HCT116 (cell line): ENCODE data around the gene TEX101. TPM values are rescaled to one million over a fixed set of nuclear protein-coding genes. Genes with fewer than 3 reads are reported as not detected.

Source experiments
- ATAC-seq: fragments of 200-7000 bp; cut with Tn5 transposase; 2 replicates; pipeline ENCODE4 v1.9.1; 2020; ENCODE audit warnings: mild to moderate bottlenecking, moderate library complexity
- BruUV-seq: library from RNA; stranded (reverse); fragments of 400-500 nt; replicated peaks from 2 replicates; lab custom pipeline; 2021; lab: Mats Ljungman, UMichigan
- CTCF ChIA-PET: fragments of 300-600 bp; sonication (Branson Sonifier 250); formaldehyde crosslinking; loops from one replicate; lab custom pipeline; 2021; ENCODE audit warnings: antibody characterized with exemption; lab: Charles Lee
- POLR2A ChIA-PET: fragments of 300-600, 350-600 bp; sonication (Branson Sonifier 250); formaldehyde crosslinking; loops from one replicate; lab custom pipeline; 2021; ENCODE audit warnings: antibody characterized with exemption; lab: Charles Lee
- RAD21 ChIA-PET, 2 experiments: fragments of 300-600 bp; sonication (Branson Sonifier 250); formaldehyde crosslinking; loops; one replicate each; lab custom pipeline; 2023; ENCODE audit warnings: low total read pairs in 2 of 2; ENCODE audit not compliant: uncharacterized antibody in 2 of 2, unreplicated experiment in 2 of 2, low non-redundant PET in 1 of 2; lab: Charles Lee
- DNase-seq: peaks from one replicate; pipeline ENCODE4 v3.0.0-alpha.2; 2010; ENCODE audit warnings: low read depth, low spot score
- H2AFZ ChIP-seq: fragments of 200-600 bp; shearing (Covaris generic), sonication (generic); 2 replicates; pipeline ENCODE4 v1.6.1; 2017; ENCODE audit warnings: low read depth, mixed run types, mixed read lengths, antibody characterized with exemption, low read length; ENCODE audit not compliant: poor library complexity, severe bottlenecking
- H3K27ac ChIP-seq: 2 replicates; pipeline ENCODE4 v1.5.1; 2012; ENCODE audit warnings: low read depth, low read length
- H3K27me3 ChIP-seq: fragments of 200-600 bp; sonication (generic); 2 replicates; pipeline ENCODE4 v1.6.1; 2016; ENCODE audit warnings: mixed run types, low read length, mixed read lengths; ENCODE audit not compliant: insufficient read depth
- H3K36me3 ChIP-seq, 2 experiments: fragments of 200-500 bp in 1 of 2; fragments of 200-600 bp in 1 of 2; sonication (Bioruptor generic) in 1 of 2; sonication (generic) in 1 of 2; 2 replicates each; pipeline versions ENCODE4 v1.5.1 to v1.6.1; 2014 to 2016; ENCODE audit warnings: low read length in 2 of 2, inconsistent platforms in 1 of 2, mixed read lengths in 1 of 2, mixed run types in 1 of 2; ENCODE audit not compliant: insufficient read depth in 2 of 2, control insufficient read depth in 1 of 2
- H3K4me1 ChIP-seq, 2 experiments: fragments of 200-600 bp in 1 of 2; sonication (generic) in 1 of 2; 2 replicates each; pipeline versions ENCODE4 v1.5.1 to v1.6.1; 2012 to 2017; ENCODE audit warnings: low read length in 2 of 2, inconsistent platforms in 1 of 2, mild to moderate bottlenecking in 1 of 2, mixed read lengths in 1 of 2, mixed run types in 1 of 2, moderate library complexity in 1 of 2; ENCODE audit not compliant: insufficient read depth in 2 of 2, control insufficient read depth in 1 of 2
- H3K4me2 ChIP-seq: fragments of 200-600 bp; sonication (generic); 2 replicates; pipeline ENCODE4 v1.6.1; 2017; ENCODE audit warnings: mixed run types, low read length, mixed read lengths
- H3K4me3 ChIP-seq, 2 experiments: fragments of 200-600 bp in 1 of 2; sonication (generic) in 1 of 2; replicated peaks in 1 of 2; 2 replicates each; pipeline ENCODE4 v1.5.1; 2011 to 2016; ENCODE audit warnings: low read length in 2 of 2, control low read depth in 1 of 2, low read depth in 1 of 2, mild to moderate bottlenecking in 1 of 2, mixed read lengths in 1 of 2, mixed run types in 1 of 2
- H3K79me2 ChIP-seq: fragments of 200-600 bp; sonication (generic); 2 replicates; pipeline ENCODE4 v1.6.1; 2017; ENCODE audit warnings: mild to moderate bottlenecking, mixed run types, low read length, moderate library complexity, mixed read lengths; ENCODE audit not compliant: insufficient read depth
- H3K9ac ChIP-seq: fragments of 200-600 bp; sonication (generic); 2 replicates; pipeline ENCODE4 v1.6.1; 2016; ENCODE audit warnings: low read length, mixed read lengths
- H3K9me2 ChIP-seq: fragments of 200-600 bp; sonication (generic), shearing (Covaris generic); 2 replicates; pipeline ENCODE4 v1.6.1; 2017; ENCODE audit warnings: mixed run types, mild to moderate bottlenecking, moderate library complexity; ENCODE audit not compliant: insufficient read depth
- H3K9me3 ChIP-seq, 2 experiments: fragments of 200-500 bp in 1 of 2; fragments of 200-600 bp in 1 of 2; sonication (Bioruptor generic) in 1 of 2; sonication (generic) in 1 of 2; 2 replicates each; pipeline ENCODE4 v1.6.1; 2014 to 2017; ENCODE audit warnings: low read length in 2 of 2, mixed read lengths in 2 of 2, inconsistent platforms in 1 of 2, low read depth in 1 of 2, mild to moderate bottlenecking in 1 of 2, mixed run types in 1 of 2, moderate library complexity in 1 of 2; ENCODE audit not compliant: control insufficient read depth in 1 of 2, insufficient read depth in 1 of 2
- H4K20me1 ChIP-seq: fragments of 200-600 bp; sonication (generic), shearing (Covaris generic); 2 replicates; pipeline ENCODE4 v1.6.1; 2017; ENCODE audit warnings: mixed run types, mild to moderate bottlenecking, moderate library complexity; ENCODE audit not compliant: insufficient read depth
- CBX3 ChIP-seq: IDR thresholded peaks from 2 replicates; pipeline ENCODE4 v1.6.1; 2012; ENCODE audit warnings: low read depth
- CEBPB ChIP-seq: IDR thresholded peaks from 2 replicates; pipeline ENCODE4 v1.6.1; 2012; ENCODE audit warnings: low read depth
- ELF1 ChIP-seq: IDR thresholded peaks from 2 replicates; pipeline ENCODE4 v1.6.1; 2012; ENCODE audit warnings: low read depth, borderline replicate concordance
- EZH2 ChIP-seq: fragments of 200-600 bp; sonication (generic); IDR thresholded peaks from 2 replicates; pipeline ENCODE4 v1.6.1; 2017; ENCODE audit warnings: antibody characterized with exemption, mixed run types
- FOSL1 ChIP-seq: IDR thresholded peaks from 2 replicates; pipeline ENCODE4 v1.6.1; 2012; ENCODE audit warnings: low read depth
- POLR2A ChIP-seq: IDR thresholded peaks from 2 replicates; pipeline ENCODE4 v1.7.0; 2011; ENCODE audit warnings: borderline replicate concordance; ENCODE audit not compliant: insufficient read depth, insufficient read length; ENCODE audit errors: extremely low read depth
- RAD21 ChIP-seq: IDR thresholded peaks from 2 replicates; pipeline ENCODE4 v1.6.1; 2012; ENCODE audit warnings: low read depth, mild to moderate bottlenecking
- SIN3A ChIP-seq: IDR thresholded peaks from 2 replicates; pipeline ENCODE4 v1.6.1; 2012; ENCODE audit warnings: low read depth
- SP1 ChIP-seq: IDR thresholded peaks from 2 replicates; pipeline ENCODE4 v1.6.1; 2012; ENCODE audit warnings: low read depth
- TCF7L2 ChIP-seq: IDR thresholded peaks from 2 replicates; pipeline ENCODE4 v1.7.0; 2011; ENCODE audit warnings: borderline replicate concordance, inconsistent platforms; ENCODE audit not compliant: insufficient read depth, insufficient read length; ENCODE audit errors: extremely low read depth
- YY1 ChIP-seq: IDR thresholded peaks from 2 replicates; pipeline ENCODE4 v1.6.1; 2011; ENCODE audit warnings: low read length, low read depth, moderate library complexity, mild to moderate bottlenecking; ENCODE audit not compliant: insufficient replicate concordance; ENCODE audit errors: extremely low read depth
- intact Hi-C: fragments of 100-400 bp; cut with micrococcal nuclease; formaldehyde crosslinking; loops from 2 replicates; pipeline ENCODE4 v1.10.0; 2022
- total RNA-seq: library from RNA; stranded (reverse); gene quantifications from one replicate; pipeline ENCODE4 v1.2.1, GENCODE V29; 2021; ENCODE audit not compliant: unreplicated experiment
- TF ChIP-seq, protein P1 (sequence below): IDR thresholded peaks from 2 replicates; pipeline ENCODE4 v1.6.1; 2011; ENCODE audit warnings: mild to moderate bottlenecking, low read length, moderate library complexity; ENCODE audit not compliant: insufficient replicate concordance; ENCODE audit errors: extremely low read depth
- TF ChIP-seq, protein P2 (sequence below): IDR thresholded peaks from 2 replicates; pipeline ENCODE4 v1.6.1; 2012
- TF ChIP-seq, protein P3 (sequence below), 3 experiments: fragments of 200-600 bp in 1 of 3; sonication (generic) in 1 of 3; IDR thresholded peaks in 2 of 3; conservative IDR thresholded peaks in 1 of 3; 2 replicates each; pipeline ENCODE4 v1.5.1; 2012 to 2017; ENCODE audit warnings: low read depth in 2 of 3, low read length in 2 of 3, antibody characterized with exemption in 1 of 3, borderline replicate concordance in 1 of 3, control low read depth in 1 of 3, mild to moderate bottlenecking in 1 of 3, mixed read lengths in 1 of 3, mixed run types in 1 of 3, moderate library complexity in 1 of 3; ENCODE audit not compliant: insufficient read depth in 1 of 3
- TF ChIP-seq, protein P4 (sequence below): IDR thresholded peaks from 2 replicates; pipeline ENCODE4 v1.6.1; 2012

Gene TEX101
- total RNA-seq, 1 experiment from 2014 or later, result not detected

DNA sequence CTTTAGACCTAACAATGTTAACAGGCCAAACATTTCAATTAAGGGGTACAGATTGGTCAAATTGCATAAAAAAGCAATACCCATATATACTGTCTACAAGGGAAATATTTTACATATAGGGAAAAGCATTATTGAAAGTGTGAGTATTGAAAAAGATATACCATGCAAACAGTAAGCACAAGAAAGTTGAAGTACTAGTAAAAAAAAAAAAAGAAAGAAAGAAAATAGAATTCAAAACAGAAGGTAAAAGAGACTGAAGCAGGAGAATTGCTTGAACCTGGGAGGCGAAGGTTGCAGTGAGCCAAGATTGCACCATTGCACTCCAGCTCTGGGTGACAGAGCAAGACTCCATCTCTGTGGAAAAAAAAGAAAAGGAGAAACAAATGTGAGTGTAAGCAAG, 5.3 kb upstream of the TEX101 start (continued):
- TF ChIP-seq, protein P1, sequence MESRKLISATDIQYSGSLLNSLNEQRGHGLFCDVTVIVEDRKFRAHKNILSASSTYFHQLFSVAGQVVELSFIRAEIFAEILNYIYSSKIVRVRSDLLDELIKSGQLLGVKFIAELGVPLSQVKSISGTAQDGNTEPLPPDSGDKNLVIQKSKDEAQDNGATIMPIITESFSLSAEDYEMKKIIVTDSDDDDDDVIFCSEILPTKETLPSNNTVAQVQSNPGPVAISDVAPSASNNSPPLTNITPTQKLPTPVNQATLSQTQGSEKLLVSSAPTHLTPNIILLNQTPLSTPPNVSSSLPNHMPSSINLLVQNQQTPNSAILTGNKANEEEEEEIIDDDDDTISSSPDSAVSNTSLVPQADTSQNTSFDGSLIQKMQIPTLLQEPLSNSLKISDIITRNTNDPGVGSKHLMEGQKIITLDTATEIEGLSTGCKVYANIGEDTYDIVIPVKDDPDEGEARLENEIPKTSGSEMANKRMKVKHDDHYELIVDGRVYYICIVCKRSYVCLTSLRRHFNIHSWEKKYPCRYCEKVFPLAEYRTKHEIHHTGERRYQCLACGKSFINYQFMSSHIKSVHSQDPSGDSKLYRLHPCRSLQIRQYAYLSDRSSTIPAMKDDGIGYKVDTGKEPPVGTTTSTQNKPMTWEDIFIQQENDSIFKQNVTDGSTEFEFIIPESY, result no peak
- TF ChIP-seq CEBPB (no peak), RAD21 (no peak)
- TF ChIP-seq, all 23 proteins: peak for 0

DNA sequence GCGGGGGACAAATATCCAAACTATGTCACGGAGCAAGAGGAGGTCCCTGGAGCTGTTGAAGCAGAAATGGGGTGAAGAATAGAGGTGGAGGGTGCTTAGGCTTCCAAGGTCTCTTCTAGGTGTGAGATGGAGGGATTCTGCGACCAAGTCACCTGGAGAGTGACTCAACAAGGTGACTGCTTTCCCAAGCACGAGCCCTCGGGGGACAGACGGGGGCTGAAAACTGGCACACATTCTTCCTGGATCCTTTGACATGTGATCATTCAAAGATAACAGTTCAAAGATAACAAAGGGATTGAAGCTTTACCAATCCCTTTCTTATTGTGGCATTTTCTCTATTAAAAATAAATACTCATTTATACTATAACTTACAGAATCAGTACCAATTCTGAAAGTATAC, 2.2 kb upstream of the TEX101 start:
- H4K20me1 ChIP-seq, result no peaks in the 10 kb centered on the region
- POLR2A ChIA-PET, result no interaction called here
- H3K79me2 ChIP-seq, result no peaks in the 10 kb centered on the region
- intact Hi-C loops, result no loop called here
- no peak overlapping the region for H2AFZ ChIP-seq
- DNase-seq, result no peak
- ATAC-seq, result no peak
- no peaks in the 10 kb centered on the region for H3K27me3 ChIP-seq
- no peaks in the 10 kb centered on the region for H3K36me3 ChIP-seq
- no peak overlapping the region for H3K4me2 ChIP-seq
- no peak overlapping the region for H3K9ac ChIP-seq
- H3K27ac ChIP-seq, result no peak overlapping the region
- RAD21 ChIA-PET, result no interaction called here
- no peaks in the 10 kb centered on the region for H3K4me1 ChIP-seq
- no peak overlapping the region for H3K4me3 ChIP-seq
- CTCF ChIA-PET, result no interaction called here
- no peaks in the 10 kb centered on the region for H3K9me2 ChIP-seq
- no peaks in the 10 kb centered on the region for H3K9me3 ChIP-seq
- no TSS peak for BruUV-seq
- no peak for TF ChIP-seq ELF1
- TF ChIP-seq, protein P2, sequence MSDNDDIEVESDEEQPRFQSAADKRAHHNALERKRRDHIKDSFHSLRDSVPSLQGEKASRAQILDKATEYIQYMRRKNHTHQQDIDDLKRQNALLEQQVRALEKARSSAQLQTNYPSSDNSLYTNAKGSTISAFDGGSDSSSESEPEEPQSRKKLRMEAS, result no peak
- no peak for TF ChIP-seq TCF7L2
- TF ChIP-seq POLR2A, result no peak
- TF ChIP-seq, protein P3, sequence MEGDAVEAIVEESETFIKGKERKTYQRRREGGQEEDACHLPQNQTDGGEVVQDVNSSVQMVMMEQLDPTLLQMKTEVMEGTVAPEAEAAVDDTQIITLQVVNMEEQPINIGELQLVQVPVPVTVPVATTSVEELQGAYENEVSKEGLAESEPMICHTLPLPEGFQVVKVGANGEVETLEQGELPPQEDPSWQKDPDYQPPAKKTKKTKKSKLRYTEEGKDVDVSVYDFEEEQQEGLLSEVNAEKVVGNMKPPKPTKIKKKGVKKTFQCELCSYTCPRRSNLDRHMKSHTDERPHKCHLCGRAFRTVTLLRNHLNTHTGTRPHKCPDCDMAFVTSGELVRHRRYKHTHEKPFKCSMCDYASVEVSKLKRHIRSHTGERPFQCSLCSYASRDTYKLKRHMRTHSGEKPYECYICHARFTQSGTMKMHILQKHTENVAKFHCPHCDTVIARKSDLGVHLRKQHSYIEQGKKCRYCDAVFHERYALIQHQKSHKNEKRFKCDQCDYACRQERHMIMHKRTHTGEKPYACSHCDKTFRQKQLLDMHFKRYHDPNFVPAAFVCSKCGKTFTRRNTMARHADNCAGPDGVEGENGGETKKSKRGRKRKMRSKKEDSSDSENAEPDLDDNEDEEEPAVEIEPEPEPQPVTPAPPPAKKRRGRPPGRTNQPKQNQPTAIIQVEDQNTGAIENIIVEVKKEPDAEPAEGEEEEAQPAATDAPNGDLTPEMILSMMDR (IDR thresholded peaks at IDR 0.05 in 2 of 3, conservative IDR thresholded peaks at IDR 0.05 in 1 of 3; ENCODE audit: borderline replicate concordance in 1 of 3, insufficient read depth in 1 of 3, low read depth in 2 of 3, low read length in 2 of 3), result no peak
- TF ChIP-seq YY1, result no peak
- TF ChIP-seq SP1, result no peak
- no peak for TF ChIP-seq EZH2
- TF ChIP-seq, protein P4, sequence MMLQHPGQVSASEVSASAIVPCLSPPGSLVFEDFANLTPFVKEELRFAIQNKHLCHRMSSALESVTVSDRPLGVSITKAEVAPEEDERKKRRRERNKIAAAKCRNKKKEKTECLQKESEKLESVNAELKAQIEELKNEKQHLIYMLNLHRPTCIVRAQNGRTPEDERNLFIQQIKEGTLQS, result no peak
- TF ChIP-seq CBX3, result no peak
- TF ChIP-seq, protein P1, result no peak
- no peak for TF ChIP-seq SIN3A
- TF ChIP-seq FOSL1, result no peak
